SK-N-SH treated with all-trans-retinoic acid at 6 μM for 48 hours (cell line): ENCODE results near the gene GOLPH3.

Source experiments
- ARNTL ChIP-seq: fragments of 450-650 bp; formaldehyde crosslinking; IDR thresholded peaks from 2 replicates; pipeline ENCODE4 v1.5.0; 2020; ENCODE audit warnings: low read depth, mild to moderate bottlenecking, moderate library complexity, borderline replicate concordance
- CREB5 ChIP-seq: fragments of 250-450 bp; sonication (Bioruptor Pico); IDR thresholded peaks from 2 replicates; pipeline ENCODE4 v1.5.1; 2020; ENCODE audit warnings: low read depth, mild to moderate bottlenecking, moderate library complexity
- PPARA ChIP-seq: fragments of 250-450 bp; sonication (Bioruptor Pico); IDR thresholded peaks from 2 replicates; pipeline ENCODE4 v1.5.0; 2020; ENCODE audit warnings: mild to moderate bottlenecking, borderline replicate concordance
- RARB ChIP-seq: fragments of 250-450 bp; sonication (Bioruptor Pico); IDR thresholded peaks from 2 replicates; pipeline ENCODE4 v1.8.0; 2021; ENCODE audit warnings: mild to moderate bottlenecking, moderate library complexity
- SNAI2 ChIP-seq: fragments of 250-450 bp; sonication (Bioruptor Pico); IDR thresholded peaks from 2 replicates; pipeline ENCODE4 v1.5.0; 2020; ENCODE audit warnings: mild to moderate bottlenecking, moderate library complexity
- TCF4 ChIP-seq: fragments of 250-450 bp; sonication (Bioruptor Pico); IDR thresholded peaks from 2 replicates; pipeline ENCODE4 v1.8.0; 2021; ENCODE audit warnings: mild to moderate bottlenecking, moderate library complexity, borderline replicate concordance
- TOX ChIP-seq: fragments of 250-450 bp; sonication (Bioruptor Pico); IDR thresholded peaks from 2 replicates; pipeline ENCODE4 v1.8.0; 2021; ENCODE audit warnings: mild to moderate bottlenecking, moderate library complexity, borderline replicate concordance
- ZC3H10 ChIP-seq: fragments of 250-450 bp; sonication (Bioruptor Pico); IDR thresholded peaks from 2 replicates; pipeline ENCODE4 v1.5.1; 2021; ENCODE audit warnings: mild to moderate bottlenecking, moderate library complexity
- ZNF565 ChIP-seq: fragments of 450-650 bp; formaldehyde crosslinking; conservative IDR thresholded peaks from 2 replicates; pipeline ENCODE4 v1.5.0; 2020; ENCODE audit warnings: low read depth, mild to moderate bottlenecking, moderate library complexity
- TF ChIP-seq, protein P1 (sequence below): fragments of 250-450 bp; sonication (Bioruptor Pico); IDR thresholded peaks from 2 replicates; pipeline ENCODE4 v1.8.0; 2020; ENCODE audit warnings: mild to moderate bottlenecking, moderate library complexity, borderline replicate concordance
- TF ChIP-seq, protein P2 (sequence below): fragments of 250-450 bp; sonication (Bioruptor Pico); IDR thresholded peaks from 2 replicates; pipeline ENCODE4 v1.8.0; 2021; ENCODE audit warnings: low read depth, mild to moderate bottlenecking, moderate library complexity, borderline replicate concordance

DNA sequence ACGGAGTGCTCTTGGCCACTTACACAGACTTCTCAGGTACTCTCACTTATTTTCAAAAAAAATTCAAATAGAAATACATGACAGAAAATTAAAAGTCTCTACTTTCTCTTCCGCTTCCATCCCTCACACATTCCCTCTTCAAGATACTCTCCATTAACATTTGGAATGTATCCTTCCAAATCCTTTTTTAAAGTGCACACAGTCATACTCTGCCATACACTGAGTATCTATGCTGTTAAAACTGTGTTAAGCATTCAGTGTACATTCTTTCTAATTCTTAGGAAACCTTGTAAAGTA, 15.5 kb downstream of the GOLPH3 start:
- TF ChIP-seq, protein P1, sequence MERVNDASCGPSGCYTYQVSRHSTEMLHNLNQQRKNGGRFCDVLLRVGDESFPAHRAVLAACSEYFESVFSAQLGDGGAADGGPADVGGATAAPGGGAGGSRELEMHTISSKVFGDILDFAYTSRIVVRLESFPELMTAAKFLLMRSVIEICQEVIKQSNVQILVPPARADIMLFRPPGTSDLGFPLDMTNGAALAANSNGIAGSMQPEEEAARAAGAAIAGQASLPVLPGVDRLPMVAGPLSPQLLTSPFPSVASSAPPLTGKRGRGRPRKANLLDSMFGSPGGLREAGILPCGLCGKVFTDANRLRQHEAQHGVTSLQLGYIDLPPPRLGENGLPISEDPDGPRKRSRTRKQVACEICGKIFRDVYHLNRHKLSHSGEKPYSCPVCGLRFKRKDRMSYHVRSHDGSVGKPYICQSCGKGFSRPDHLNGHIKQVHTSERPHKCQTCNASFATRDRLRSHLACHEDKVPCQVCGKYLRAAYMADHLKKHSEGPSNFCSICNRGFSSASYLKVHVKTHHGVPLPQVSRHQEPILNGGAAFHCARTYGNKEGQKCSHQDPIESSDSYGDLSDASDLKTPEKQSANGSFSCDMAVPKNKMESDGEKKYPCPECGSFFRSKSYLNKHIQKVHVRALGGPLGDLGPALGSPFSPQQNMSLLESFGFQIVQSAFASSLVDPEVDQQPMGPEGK = no peak
- no peak for TF ChIP-seq RARB (CRISPR knock-in tag)
- TF ChIP-seq, protein P2, sequence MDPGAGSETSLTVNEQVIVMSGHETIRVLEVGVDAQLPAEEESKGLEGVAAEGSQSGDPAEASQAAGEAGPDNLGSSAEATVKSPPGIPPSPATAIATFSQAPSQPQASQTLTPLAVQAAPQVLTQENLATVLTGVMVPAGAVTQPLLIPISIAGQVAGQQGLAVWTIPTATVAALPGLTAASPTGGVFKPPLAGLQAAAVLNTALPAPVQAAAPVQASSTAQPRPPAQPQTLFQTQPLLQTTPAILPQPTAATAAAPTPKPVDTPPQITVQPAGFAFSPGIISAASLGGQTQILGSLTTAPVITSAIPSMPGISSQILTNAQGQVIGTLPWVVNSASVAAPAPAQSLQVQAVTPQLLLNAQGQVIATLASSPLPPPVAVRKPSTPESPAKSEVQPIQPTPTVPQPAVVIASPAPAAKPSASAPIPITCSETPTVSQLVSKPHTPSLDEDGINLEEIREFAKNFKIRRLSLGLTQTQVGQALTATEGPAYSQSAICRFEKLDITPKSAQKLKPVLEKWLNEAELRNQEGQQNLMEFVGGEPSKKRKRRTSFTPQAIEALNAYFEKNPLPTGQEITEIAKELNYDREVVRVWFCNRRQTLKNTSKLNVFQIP (CRISPR knock-in tag) = no peak
- TF ChIP-seq ARNTL (CRISPR knock-in tag) = no peak
- no peak for TF ChIP-seq SNAI2 (CRISPR knock-in tag)
- TF ChIP-seq TOX (CRISPR knock-in tag) = no peak
- TF ChIP-seq ZNF565 (CRISPR knock-in tag) = no peak
- TF ChIP-seq ZC3H10 (CRISPR knock-in tag) = no peak
- no peak for TF ChIP-seq CREB5 (CRISPR knock-in tag)
- no peak for TF ChIP-seq TCF4 (CRISPR knock-in tag)
- TF ChIP-seq PPARA (CRISPR knock-in tag) = no peak
